DMS153 (cell line): ENCODE results near the gene HCN4.
"Not testable (repeated sequence)": the region's sequence is repeated elsewhere in the genome, so short reads cannot be mapped to it uniquely, and the experiment has no call there.

ENCODE experiments used
- DNase-seq: peaks from one replicate; lab custom pipeline; 2025; lab: John Stamatoyannopoulos, UW

The HCN4 gene

GRCh38 chr15:73325191-73325861, 43.4 kb downstream of the HCN4 start:
- DNase-seq, result no peak

DNA sequence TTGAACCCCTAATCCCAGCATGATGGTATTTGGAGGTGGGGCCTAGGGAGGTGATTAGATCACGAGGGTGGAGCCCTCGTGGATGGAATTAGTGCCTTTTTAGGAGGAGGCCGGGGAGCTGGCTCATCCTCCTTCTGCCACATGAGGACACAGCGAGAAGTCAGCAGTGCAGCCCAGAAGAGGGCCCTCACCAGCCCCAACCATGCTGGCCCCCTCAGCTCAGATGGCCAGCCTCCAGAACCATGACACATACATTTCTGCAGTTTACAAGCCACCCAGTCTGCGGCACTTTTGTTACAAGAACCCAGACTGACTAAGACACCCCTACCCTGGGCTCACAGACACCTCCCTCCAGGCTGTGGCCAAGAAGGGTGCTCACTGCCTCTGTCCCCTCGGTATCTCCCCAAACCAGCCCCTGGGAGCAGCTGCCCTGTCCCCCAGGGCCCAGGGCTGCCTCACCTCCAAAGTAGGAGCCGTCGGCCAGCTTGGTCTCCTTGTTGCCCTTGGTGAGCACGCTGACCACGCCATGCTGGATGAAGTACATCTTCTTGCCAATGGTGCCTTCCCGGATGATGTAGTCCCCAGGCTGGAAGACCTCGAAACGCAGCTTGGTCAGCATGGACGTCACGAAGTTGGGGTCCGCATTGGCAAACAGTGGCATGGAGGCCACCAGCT, 44.1 kb downstream of the HCN4 start:
- DNase-seq, result no peak

DNA sequence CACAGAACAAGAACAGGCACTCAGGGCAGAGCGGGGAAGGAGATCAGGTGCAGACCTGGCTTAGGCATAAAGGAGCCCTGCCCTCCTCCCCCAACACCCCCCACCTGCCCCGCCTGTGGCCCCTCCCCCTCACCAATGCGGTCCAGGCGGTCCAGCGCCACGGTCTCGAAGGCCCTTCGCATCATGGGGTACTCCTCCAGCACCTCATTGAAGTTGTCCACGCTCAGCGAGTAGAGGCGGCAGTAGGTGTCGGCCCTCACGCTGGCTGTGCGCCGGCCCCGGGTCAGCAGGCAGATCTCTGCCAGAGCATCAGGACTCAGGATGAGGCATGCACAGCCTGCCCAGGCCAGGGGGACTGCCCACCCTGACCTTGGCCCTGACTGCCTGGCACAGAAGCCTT, 44.8 kb downstream of the HCN4 start:
- no peak for DNase-seq

- DNase-seq, result no peak
These were observed 45.3 kb downstream of the HCN4 start for GRCh38 chr15:73323374-73323955.

DNA sequence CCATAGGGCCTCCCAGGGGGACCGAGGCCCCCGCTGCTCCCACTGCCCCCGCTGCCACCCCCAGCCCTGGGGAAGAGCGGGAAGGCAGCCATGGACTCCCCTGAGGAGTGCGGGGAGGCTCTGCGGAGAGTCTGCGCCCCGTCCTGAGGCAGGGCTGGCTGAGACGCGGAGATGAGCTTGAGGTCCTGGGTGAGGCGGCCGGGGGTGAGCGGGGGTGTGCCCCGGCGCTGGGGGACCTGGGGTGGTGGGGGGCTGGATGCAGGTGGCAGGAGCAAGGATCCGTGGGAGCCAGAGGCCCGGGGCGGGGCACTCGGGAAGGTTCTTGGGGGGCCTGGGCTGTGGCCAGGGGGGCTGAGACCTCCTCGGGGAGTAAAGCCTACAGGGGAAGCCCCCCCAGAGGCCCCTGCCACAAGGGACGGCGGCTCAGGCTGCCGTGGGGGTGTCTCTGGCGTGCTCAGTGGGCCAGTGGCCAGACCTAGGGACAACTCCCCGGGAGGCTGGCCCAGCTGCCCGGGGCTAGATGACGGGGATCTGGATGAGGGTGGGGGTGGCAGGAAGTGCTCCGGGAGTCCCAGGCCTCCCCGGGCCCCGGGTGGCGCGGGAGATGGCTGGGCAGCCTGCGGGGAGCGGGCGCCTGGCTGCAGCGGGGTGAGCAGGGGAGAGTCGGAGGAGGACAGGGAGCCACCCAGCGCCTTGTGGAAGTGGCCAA, 45.9 kb downstream of the HCN4 start:
- no peak for DNase-seq

DNA sequence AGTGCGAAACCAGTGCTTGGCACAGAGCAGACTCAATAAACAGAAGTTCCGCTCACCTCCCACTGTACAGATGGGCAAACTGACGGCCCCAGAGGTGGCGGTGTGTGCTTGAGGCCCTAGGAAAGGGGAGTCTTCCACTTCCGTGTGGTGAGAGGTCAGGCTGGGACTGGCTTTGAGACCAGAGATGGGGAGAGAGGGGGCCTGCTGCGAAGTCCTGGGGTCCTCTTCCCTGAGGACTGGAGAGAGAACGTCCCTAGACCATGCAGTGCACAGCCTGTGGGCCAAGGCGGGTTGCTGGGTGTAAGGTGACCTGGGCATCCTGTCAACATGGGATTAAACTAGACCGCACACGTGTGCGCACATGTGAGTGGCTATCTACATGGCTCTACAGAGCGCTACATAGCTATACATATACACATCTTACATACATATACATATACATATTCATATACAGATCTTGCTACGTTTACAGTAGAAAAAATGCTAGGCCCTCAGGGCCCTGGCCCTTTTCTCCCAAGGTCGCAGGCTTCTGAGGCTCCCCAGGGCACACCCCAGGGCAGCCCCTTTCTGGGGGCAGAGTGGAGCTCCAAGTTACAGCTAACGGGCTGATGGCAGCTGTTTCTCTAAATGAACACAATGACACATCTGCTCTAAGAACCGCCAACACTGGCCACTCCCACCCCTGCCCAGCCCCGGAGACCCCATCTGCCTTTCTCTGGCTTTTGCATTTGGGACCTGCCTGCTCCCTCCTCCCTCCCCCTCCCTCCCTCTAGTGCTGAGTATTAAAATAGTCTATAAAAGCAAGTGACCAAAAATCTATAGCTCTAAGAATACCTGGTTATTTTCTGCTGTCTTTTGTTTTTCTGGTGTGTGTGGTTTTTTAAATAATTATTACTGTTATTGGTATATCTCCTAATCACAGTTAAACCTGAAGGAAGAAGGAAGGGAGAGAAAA, 47.0 kb downstream of the HCN4 start:
- no peak for DNase-seq

DNA sequence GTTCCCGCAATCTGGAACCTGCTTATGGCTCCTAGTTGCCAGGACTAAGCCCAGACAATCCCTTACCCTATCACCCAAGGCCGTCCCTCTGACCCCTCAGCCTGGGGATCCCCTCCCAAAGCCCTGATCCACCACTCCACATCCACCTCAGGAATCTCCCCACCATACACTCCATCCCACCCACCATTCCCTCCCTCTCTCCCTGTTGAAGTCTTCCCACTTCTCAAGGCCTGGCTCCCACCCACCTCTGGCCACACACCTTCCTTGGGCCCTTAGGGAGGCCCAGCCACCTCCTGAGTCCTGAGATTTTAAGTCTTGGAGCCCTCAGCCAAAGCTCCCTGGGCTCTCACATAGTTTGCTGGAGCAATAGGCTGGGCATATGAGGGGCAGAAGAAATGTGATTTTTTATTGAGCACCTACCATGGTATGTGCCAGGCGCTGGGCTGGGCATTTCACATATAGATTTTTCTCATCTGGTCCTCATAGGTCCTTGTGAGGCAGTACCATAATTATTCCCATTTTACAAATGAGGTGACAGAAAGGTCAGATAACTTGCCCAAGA, 48.1 kb downstream of the HCN4 start:
- no peak for DNase-seq

- no peak for DNase-seq
These were observed 49.1 kb downstream of the HCN4 start for GRCh38 chr15:73319460-73320245.

GRCh38 chr15:73318463-73319351, 50.1 kb downstream of the HCN4 start:
- DNase-seq, result no peak

DNA sequence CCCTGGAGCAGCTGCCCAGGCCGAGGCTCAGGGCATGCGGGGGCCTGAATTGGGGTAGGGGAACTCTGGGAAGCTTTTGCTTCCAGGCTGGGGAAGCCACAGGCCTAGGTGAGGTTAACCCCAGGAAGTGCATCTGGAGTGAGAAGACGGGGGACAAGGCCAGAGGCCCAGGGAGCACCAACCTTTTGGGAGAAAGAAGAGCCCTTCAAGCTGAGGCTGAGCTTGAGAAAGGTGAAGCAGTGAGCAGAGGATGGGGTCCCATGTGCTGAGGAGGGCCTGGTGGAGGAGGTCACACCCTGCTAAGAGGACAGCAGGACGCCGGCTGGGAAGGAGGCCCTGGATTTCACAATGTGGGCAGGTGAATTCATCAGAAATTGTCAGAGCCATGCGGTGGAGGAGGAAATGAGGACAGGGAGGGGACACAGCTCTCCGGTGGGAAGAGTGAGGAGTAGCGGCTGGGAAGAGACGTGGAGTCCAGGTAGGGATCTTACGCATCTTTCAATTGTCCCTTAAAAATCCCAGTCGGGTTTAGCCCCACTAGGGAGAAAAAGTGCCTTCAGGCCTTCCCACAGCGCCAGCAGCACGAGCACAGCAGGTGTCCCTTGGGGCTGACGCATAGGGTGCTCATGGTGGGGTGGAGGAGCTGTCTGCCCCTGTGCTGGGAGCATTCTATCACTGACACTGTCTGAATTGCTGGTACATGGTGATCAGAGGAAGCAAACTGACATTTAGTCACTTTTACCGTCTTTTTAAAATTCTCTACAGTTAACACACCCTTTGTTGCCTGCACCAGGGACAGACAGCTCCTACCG, 50.9 kb downstream of the HCN4 start:
- no peak for DNase-seq

GRCh38 chr15:73313861-73314260, 54.9 kb downstream of the HCN4 start:
- DNase-seq, result no peak

GRCh38 chr15:73308305-73308704, 60.5 kb downstream of the HCN4 start:
- DNase-seq, result no peak

DNA sequence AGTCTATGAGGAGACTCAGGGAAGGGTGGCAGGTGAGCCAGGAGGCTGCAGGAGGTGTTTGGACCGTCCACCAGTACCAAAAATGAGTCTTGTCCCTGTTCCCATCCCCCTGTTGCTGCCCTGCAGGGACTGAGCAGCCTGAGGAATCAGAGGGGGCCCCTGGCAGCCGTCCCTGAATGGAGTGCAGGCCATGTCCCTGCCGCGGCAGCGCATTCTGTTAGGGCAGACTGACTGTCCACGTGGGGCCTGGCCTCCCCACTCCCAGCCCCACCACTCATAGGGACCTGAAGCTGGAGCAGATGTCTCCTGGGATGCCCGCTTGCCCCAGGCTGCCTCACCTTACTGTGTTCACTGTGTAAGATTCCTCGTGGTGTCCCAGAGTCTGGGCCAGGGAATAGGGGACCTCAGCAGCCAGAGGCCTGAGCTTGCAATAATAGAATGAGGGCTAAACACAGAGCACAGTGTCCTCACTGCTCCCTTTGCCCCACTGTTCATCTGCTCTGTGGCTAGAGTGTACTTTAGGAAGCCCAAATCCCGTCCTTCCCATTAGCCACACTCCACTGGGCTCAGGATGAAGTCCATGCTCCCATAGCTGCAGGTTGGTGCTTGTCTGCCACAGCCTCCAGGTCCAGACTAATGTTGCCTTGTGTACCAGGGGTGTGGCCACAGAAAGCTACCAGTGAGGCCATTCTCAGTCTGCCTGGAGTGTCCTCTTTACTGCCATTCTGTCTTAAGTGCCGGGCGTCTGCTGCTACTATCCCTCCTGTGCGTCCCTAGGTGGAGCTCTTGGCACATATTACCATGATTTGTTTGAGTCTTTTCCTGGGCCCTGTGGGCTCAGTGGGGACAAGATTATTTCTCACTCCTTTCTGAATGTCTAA, 63.2 kb downstream of the HCN4 start:
- peak; percentile 77 for DNase-seq

DNA sequence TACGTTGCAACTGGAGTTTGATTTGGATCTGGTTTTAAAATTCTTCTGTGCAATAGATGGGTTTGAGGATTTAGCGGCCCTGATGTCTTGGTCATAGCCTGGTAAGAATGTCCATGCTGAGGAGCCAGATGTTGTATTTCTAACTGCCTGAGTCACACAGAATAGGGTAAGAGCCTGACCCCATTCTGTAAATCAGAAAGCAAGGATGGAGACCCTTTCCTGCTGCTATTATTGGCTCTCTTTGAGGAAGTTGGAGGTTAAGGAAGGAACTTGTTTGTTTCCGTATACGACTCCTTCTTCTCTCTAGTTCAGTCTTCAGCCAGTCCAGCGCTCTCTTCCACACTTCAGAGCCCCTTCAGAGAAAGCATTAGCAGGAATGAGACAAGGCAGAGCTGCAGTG, 65.1 kb downstream of the HCN4 start:
- no peak for DNase-seq

DNA sequence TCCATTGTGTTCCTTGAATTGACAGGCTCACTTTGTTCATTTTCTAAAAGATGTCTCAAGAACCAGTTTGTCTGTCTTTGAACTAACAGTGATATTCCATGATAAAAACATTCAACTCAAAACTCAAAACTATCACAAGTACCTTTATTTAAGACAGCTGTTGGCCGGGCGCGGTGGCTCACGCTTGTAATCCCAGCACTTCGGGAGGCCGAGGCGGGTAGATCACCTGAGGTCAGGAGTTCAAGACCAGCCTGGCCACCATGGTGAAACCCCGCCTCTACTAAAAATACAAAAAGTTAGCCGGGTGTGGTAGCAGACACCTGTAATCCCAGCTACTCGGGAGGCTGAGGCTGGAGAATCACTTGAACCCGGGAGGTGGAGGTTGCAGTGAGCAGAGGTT, 68.5 kb downstream of the HCN4 start:
- DNase-seq, result not testable (repeated sequence)

- DNase-seq, result no peak
These were observed 70.1 kb downstream of the HCN4 start for GRCh38 chr15:73298522-73299245.
